C4-2B (cell line): ENCODE measurements around the gene CHTOP.

ENCODE experiments used
- ZFX ChIP-seq: fragments of 450-650 bp; IDR thresholded peaks from 2 replicates; pipeline ENCODE4 v1.6.1; 2017
- TF ChIP-seq, protein P1 (sequence below): fragments of 450-650 bp; conservative IDR thresholded peaks from 2 replicates; pipeline ENCODE4 v1.5.1; 2017; ENCODE audit warnings: mild to moderate bottlenecking

DNA sequence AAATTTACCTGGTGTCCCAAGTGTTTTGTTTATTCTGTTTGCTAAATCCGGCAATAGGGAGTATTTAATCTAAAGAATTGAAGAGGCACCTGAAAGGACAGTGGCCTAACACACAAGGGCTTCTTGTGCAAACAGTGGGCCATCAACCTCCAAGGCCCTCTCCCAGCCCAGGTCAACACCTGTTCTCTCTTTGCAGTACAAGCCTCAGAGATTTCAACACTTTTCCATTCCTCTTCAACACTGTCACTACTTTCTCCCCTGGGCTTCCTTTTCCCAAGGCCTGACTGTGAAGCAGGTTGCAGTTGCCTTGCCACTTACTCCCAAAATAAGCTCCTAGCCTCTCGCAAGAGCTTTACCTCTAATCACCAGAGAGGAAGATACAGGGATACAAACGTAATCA is 21.5 kb downstream of the CHTOP start:
- TF ChIP-seq, protein P1, sequence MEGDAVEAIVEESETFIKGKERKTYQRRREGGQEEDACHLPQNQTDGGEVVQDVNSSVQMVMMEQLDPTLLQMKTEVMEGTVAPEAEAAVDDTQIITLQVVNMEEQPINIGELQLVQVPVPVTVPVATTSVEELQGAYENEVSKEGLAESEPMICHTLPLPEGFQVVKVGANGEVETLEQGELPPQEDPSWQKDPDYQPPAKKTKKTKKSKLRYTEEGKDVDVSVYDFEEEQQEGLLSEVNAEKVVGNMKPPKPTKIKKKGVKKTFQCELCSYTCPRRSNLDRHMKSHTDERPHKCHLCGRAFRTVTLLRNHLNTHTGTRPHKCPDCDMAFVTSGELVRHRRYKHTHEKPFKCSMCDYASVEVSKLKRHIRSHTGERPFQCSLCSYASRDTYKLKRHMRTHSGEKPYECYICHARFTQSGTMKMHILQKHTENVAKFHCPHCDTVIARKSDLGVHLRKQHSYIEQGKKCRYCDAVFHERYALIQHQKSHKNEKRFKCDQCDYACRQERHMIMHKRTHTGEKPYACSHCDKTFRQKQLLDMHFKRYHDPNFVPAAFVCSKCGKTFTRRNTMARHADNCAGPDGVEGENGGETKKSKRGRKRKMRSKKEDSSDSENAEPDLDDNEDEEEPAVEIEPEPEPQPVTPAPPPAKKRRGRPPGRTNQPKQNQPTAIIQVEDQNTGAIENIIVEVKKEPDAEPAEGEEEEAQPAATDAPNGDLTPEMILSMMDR, result no peak
- no peak for TF ChIP-seq ZFX
